HepG2 (cell line): ENCODE measurements around the gene CSE1L. TPM values are rescaled to one million over a fixed set of nuclear protein-coding genes. Genes with fewer than 3 reads are reported as not detected.

Experiments
- ATF7 ChIP-seq, 2 experiments: fragments of 450-650 bp in 1 of 2; sonication (generic) in 1 of 2; formaldehyde crosslinking in 1 of 2; IDR thresholded peaks; 2 replicates each; pipeline versions ENCODE4 v1.4.0 to v1.6.1; 2016 to 2020; ENCODE audit warnings: antibody characterized with exemption in 1 of 2, mild to moderate bottlenecking in 1 of 2, missing genetic modification reagents in 1 of 2
- RFX5 ChIP-seq: IDR thresholded peaks from 2 replicates; pipeline ENCODE4 v1.6.1; 2011; ENCODE audit warnings: low read depth, low read length, improper control_type of control experiment
- ZFP82 ChIP-seq: sonication (generic); formaldehyde crosslinking; IDR thresholded peaks from 2 replicates; pipeline ENCODE4 v1.5.1; 2020; ENCODE audit warnings: mild to moderate bottlenecking, missing genetic modification reagents, borderline replicate concordance
- ZNF160 ChIP-seq: sonication (generic); formaldehyde crosslinking; IDR thresholded peaks from 2 replicates; pipeline ENCODE4 v1.8.0; 2022; ENCODE audit warnings: mild to moderate bottlenecking, inconsistent platforms, missing genetic modification reagents
- ZNF282 ChIP-seq: fragments of 450-650 bp; IDR thresholded peaks from 2 replicates; pipeline ENCODE4 v1.6.1; 2018; ENCODE audit not compliant: partially characterized antibody
- ZNF441 ChIP-seq: sonication (generic); formaldehyde crosslinking; IDR thresholded peaks from 2 replicates; pipeline ENCODE4 v1.7.0; 2021; ENCODE audit warnings: missing genetic modification reagents, borderline replicate concordance
- ZNF550 ChIP-seq: sonication (generic); formaldehyde crosslinking; IDR thresholded peaks from 2 replicates; pipeline ENCODE4 v1.4.0; 2020; ENCODE audit warnings: mild to moderate bottlenecking, missing genetic modification reagents, borderline replicate concordance
- ZNF713 ChIP-seq: sonication (generic); formaldehyde crosslinking; IDR thresholded peaks from 2 replicates; pipeline ENCODE4 v1.4.0; 2020; ENCODE audit warnings: mild to moderate bottlenecking, missing genetic modification reagents
- ZNF839 ChIP-seq: sonication (generic); formaldehyde crosslinking; IDR thresholded peaks from 2 replicates; pipeline ENCODE4 v1.4.0; 2020; ENCODE audit warnings: missing genetic modification reagents, mild to moderate bottlenecking, borderline replicate concordance
- polyA plus RNA-seq, 8 experiments: library from polyadenylated mRNA; depleted of rRNA in 3 of 8; stranded (reverse) in 7 of 8; unstranded in 1 of 8; fragments of >200 nt; fragmentation: Illumina TruSeq in 4 of 8; extraction: Trizol in 4 of 8; gene quantifications; 2 replicates each; pipeline versions ENCODE4 v1.2.1 to v1.2.3, GENCODE V29; 2011 to 2016; ENCODE audit warnings: low read depth in 4 of 8, missing spikeins in 1 of 8, mixed read lengths in 1 of 8; ENCODE audit not compliant: insufficient read depth in 1 of 8
- total RNA-seq, 5 experiments: library from RNA; depleted of rRNA; stranded (reverse); fragments of >200 nt; fragmentation: Illumina TruSeq; extraction: Trizol; gene quantifications; 2 replicates each; pipeline ENCODE4 v1.2.3, GENCODE V29; 2016; ENCODE audit warnings: low read depth in 1 of 5
- TF ChIP-seq, protein P1 (sequence below): sonication (generic); formaldehyde crosslinking; IDR thresholded peaks from 2 replicates; pipeline ENCODE4 v1.4.0; 2020; ENCODE audit warnings: missing genetic modification reagents, mild to moderate bottlenecking, borderline replicate concordance
- TF ChIP-seq, protein P2 (sequence below): sonication (generic); formaldehyde crosslinking; IDR thresholded peaks from 2 replicates; pipeline ENCODE4 v1.4.0; 2020; ENCODE audit warnings: mild to moderate bottlenecking, missing genetic modification reagents
- TF ChIP-seq, protein P3 (sequence below): sonication (generic); formaldehyde crosslinking; IDR thresholded peaks from 2 replicates; pipeline ENCODE4 v1.4.0; 2020; ENCODE audit warnings: mild to moderate bottlenecking, low read depth, missing genetic modification reagents
- TF ChIP-seq, protein P4 (sequence below): IDR thresholded peaks from 2 replicates; pipeline ENCODE4 v1.6.1; 2012; ENCODE audit warnings: inconsistent platforms

Gene CSE1L
- total and polyA plus RNA-seq, 2 of the 13 experiments (the other 11 are each of a cell fraction or from before 2014, with no cell fraction given) = 56.9 to 258 TPM

DNA sequence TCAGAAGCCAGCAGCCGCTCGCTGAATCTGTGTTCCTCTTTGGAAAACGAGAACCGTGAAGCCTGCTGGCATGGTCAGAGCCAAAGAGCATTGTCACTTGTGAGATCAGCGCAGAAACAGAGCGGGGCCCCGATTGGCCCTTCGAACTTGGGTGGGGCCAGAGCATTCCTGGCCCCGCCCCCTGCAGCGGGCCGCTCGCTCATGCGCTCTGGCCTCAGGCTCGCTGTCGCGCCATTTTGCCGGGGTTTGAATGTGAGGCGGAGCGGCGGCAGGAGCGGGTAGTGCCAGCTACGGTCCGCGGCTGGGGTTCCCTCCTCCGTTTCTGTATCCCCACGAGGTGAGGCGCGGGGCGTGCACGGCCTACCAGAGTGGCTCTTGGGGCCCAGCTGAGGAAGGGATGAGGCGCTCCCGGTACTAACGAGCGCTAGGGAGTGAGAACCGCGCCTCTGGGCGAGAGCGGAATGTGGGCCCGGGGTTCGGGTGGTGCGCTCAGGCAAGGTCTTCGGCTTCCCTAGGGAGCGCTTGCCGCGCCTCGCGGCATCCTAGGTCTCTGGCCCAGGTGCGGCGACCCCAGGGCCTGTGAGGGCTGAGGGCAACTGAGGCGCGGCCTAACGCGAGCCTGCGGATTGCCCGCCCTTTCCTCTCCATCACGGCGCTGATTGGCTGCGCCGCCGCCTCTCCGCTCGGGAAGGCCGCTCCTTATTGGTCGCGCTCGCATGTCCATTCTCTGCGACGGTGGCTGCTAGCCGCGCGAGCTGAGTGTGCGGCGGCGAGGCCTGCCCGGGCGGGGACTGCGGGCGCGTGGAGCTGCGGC lies at the start of gene CSE1L (continued):
- TF ChIP-seq, protein P1, sequence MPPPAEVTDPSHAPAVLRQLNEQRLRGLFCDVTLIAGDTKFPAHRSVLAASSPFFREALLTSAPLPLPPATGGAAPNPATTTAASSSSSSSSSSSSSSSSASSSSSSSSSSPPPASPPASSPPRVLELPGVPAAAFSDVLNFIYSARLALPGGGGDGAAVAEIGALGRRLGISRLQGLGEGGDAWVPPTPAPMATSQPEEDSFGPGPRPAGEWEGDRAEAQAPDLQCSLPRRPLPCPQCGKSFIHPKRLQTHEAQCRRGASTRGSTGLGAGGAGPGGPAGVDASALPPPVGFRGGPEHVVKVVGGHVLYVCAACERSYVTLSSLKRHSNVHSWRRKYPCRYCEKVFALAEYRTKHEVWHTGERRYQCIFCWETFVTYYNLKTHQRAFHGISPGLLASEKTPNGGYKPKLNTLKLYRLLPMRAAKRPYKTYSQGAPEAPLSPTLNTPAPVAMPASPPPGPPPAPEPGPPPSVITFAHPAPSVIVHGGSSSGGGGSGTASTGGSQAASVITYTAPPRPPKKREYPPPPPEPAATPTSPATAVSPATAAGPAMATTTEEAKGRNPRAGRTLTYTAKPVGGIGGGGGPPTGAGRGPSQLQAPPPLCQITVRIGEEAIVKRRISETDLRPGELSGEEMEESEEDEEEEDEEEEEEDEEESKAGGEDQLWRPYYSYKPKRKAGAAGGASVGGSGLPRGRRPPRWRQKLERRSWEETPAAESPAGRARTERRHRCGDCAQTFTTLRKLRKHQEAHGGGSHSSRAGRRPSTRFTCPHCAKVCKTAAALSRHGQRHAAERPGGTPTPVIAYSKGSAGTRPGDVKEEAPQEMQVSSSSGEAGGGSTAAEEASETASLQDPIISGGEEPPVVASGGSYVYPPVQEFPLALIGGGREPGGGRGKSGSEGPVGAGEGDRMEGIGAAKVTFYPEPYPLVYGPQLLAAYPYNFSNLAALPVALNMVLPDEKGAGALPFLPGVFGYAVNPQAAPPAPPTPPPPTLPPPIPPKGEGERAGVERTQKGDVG (CRISPR knock-in tag) = peak; percentile 71; the same call in 1 of the 2 replicates
- TF ChIP-seq ATF7 (IDR thresholded peaks at IDR 0.05) = no peak
- no peak; the same call in 1 of the 2 replicates for TF ChIP-seq ATF7 (CRISPR knock-in tag; IDR thresholded peaks at IDR 0.05)
- TF ChIP-seq ZNF441 (CRISPR knock-in tag) = peak; percentile 74
- TF ChIP-seq ZNF282 = no peak
- TF ChIP-seq ZNF713 (CRISPR knock-in tag) = 0 out of 2 replicates have a peak, but pooled peaks have one; percentile 48
- TF ChIP-seq, protein P2, sequence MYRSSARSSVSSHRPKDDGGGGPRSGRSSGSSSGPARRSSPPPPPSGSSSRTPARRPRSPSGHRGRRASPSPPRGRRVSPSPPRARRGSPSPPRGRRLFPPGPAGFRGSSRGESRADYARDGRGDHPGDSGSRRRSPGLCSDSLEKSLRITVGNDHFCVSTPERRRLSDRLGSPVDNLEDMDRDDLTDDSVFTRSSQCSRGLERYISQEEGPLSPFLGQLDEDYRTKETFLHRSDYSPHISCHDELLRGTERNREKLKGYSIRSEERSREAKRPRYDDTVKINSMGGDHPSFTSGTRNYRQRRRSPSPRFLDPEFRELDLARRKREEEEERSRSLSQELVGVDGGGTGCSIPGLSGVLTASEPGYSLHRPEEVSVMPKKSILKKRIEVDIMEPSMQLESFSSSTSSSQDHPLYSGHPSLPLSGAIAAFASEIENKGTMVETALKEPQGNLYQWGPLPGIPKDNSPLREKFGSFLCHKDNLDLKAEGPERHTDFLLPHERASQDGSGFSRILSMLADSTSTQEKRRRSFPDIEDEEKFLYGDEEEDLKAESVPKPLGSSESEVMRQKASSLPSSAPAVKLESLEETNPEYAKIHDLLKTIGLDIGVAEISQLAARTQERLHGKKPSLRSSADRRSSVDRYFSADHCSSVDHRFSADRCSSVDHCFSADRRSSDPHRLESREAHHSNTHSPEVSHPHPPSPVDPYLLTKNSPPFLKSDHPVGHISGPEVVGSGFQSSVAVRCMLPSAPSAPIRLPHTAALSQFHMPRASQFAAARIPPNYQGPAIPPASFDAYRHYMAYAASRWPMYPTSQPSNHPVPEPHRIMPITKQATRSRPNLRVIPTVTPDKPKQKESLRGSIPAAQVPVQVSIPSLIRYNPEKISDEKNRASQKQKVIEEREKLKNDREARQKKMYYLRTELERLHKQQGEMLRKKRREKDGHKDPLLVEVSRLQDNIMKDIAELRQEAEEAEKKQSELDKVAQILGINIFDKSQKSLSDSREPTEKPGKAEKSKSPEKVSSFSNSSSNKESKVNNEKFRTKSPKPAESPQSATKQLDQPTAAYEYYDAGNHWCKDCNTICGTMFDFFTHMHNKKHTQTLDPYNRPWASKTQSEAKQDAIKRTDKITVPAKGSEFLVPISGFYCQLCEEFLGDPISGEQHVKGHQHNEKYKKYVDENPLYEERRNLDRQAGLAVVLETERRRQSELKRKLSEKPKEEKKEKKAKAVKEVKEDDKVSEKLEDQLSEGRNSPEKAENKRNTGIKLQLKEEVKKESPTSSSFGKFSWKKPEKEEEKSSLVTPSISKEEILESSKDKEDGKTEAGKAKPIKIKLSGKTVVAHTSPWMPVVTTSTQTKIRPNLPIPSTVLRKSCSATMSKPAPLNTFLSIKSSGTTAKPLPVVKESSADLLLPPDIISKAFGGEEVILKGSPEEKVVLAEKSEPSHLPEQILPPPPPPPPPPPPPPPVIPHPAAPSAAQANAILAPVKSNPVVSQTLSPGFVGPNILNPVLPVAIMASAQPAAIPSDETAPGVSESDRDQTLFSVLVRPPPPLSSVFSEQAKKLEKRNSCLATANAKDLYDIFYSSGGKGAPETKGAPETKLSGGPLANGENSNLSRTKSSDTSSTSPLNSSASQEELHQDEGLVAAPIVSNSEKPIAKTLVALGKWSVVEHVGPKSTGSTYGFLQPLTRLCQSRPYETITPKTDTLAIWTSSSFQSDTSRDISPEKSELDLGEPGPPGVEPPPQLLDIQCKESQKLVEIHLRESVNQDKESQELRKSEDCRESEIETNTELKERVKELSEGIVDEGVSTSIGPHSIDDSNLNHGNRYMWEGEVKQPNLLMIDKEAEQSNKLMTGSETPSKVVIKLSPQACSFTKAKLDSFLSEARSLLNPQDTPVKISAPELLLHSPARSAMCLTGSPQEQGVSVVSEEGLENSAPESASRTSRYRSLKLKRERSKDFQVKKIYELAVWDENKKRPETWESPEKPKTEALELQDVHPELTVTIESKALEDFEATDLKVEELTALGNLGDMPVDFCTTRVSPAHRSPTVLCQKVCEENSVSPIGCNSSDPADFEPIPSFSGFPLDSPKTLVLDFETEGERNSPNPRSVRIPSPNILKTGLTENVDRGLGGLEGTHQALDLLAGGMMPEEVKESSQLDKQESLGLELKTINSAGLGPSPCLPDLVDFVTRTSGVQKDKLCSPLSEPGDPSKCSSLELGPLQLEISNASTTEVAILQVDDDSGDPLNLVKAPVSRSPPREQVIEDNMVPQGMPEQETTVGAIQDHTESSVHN (CRISPR knock-in tag) = no peak
- TF ChIP-seq, protein P3, sequence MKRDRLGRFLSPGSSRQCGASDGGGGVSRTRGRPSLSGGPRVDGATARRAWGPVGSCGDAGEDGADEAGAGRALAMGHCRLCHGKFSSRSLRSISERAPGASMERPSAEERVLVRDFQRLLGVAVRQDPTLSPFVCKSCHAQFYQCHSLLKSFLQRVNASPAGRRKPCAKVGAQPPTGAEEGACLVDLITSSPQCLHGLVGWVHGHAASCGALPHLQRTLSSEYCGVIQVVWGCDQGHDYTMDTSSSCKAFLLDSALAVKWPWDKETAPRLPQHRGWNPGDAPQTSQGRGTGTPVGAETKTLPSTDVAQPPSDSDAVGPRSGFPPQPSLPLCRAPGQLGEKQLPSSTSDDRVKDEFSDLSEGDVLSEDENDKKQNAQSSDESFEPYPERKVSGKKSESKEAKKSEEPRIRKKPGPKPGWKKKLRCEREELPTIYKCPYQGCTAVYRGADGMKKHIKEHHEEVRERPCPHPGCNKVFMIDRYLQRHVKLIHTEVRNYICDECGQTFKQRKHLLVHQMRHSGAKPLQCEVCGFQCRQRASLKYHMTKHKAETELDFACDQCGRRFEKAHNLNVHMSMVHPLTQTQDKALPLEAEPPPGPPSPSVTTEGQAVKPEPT (CRISPR knock-in tag) = peak; percentile 89
- TF ChIP-seq, protein P4, sequence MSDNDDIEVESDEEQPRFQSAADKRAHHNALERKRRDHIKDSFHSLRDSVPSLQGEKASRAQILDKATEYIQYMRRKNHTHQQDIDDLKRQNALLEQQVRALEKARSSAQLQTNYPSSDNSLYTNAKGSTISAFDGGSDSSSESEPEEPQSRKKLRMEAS = peak; percentile 99
- TF ChIP-seq ZNF160 (CRISPR knock-in tag) = no peak
- peak; percentile 99 for TF ChIP-seq ZFP82 (CRISPR knock-in tag)
- 0 out of 2 replicates have a peak, but pooled peaks have one; percentile 39 for TF ChIP-seq ZNF839 (CRISPR knock-in tag)
- peak; percentile 68 for TF ChIP-seq RFX5
- peak; percentile 91; the same call in 1 of the 2 replicates for TF ChIP-seq ZNF550
